Measurements from ENCODE around the gene GARIN5A. TPM values are rescaled to one million over a fixed set of nuclear protein-coding genes. Genes with fewer than 3 reads are reported as not detected.

Gene GARIN5A
- polyA plus RNA-seq, 4 donors, result 0.89 to 3.4 (median 2.1) TPM; not detected in 1

GRCh38 chr19:50418176-50419021, 58.2 kb downstream of the GARIN5A start, which contains the start of gene SPIB:
Gene SPIB (plus strand): TSS chr19:50418938. CDS start chr19:50418963, 25 bp downstream.
- DNase-seq, result no peak
- 13 to 20% (median 17%) methylated on average over 28 to 34 of the region's 34 CpGs for WGBS, 3 donors
- Histone ChIP-seq H3K9me3 (ENCODE audit: control insufficient read depth in 2 of 2, insufficient read depth in 1 of 2, low read depth in 1 of 2, low read length in 1 of 2) (no peaks in the 10 kb centered on the region), H3K27ac (ENCODE audit: low read depth in 1 of 3, low read length in 2 of 3) (no peak within 1 kb of the TSS), H3K4me1 (ENCODE audit: control insufficient read depth in 3 of 3, insufficient read depth in 2 of 3, low read depth in 1 of 3, low read length in 2 of 3) (peaks cover 0 to 26% (median 0%) of the 10 kb centered on the region in 3 donors), H3K36me3 (ENCODE audit: control insufficient read depth in 3 of 3, insufficient read depth in 2 of 3, low read depth in 1 of 3, low read length in 3 of 3) (peaks cover 0 to 5% (median 0%) of the 10 kb centered on the region in 3 donors), H3K27me3 (ENCODE audit: control insufficient read depth in 3 of 3, insufficient read depth in 3 of 3, low read length in 3 of 3) (peaks cover 0 to 26% (median 7%) of the 10 kb centered on the region in 3 donors), H3K4me3 (ENCODE audit: low read depth in 1 of 3, low read length in 3 of 3) (peak within 1 kb of the TSS in 1 of 3 donors; percentile 21)
- FAIRE-seq, result no peak

- H3K4me3 ChIP-seq (ENCODE audit: low read depth in 1 of 3, low read length in 3 of 3), result no peak overlapping the region
- no peaks in the 10 kb centered on the region for H3K9me3 ChIP-seq (ENCODE audit: control insufficient read depth in 2 of 2, insufficient read depth in 1 of 2, low read depth in 1 of 2, low read length in 1 of 2)
- FAIRE-seq (no peak), DNase-seq (peak; percentile 43 to 74)
- H3K27ac ChIP-seq (ENCODE audit: low read depth in 1 of 3, low read length in 2 of 3), result no peak overlapping the region
- H3K36me3 ChIP-seq (ENCODE audit: control insufficient read depth in 3 of 3, insufficient read depth in 2 of 3, low read depth in 1 of 3, low read length in 3 of 3), result peaks cover 0 to 9% (median 0%) of the 10 kb centered on the region in 3 donors
- WGBS, 3 donors, result 19 to 52% (median 37%) methylated on average over 31 to 42 of the region's 42 CpGs
- peaks cover 0 to 26% (median 0%) of the 10 kb centered on the region in 3 donors for H3K4me1 ChIP-seq (ENCODE audit: control insufficient read depth in 3 of 3, insufficient read depth in 2 of 3, low read depth in 1 of 3, low read length in 2 of 3)
- peaks cover 0 to 26% (median 7%) of the 10 kb centered on the region in 3 donors for H3K27me3 ChIP-seq (ENCODE audit: control insufficient read depth in 3 of 3, insufficient read depth in 3 of 3, low read length in 3 of 3)
Measured at GRCh38 chr19:50417111-50418081, 59.3 kb downstream of the GARIN5A start.

Other genes with a start within 250 kb of the GARIN5A start
- 1 to 10 TPM in 1 of 4 donors, under 1 TPM in 3; 0.22 to 1.6 (median 0.43) TPM for gene KCNC3, start 147.5 kb downstream of the GARIN5A start, polyA plus RNA-seq
- gene NAPSA, start 111.2 kb downstream of the GARIN5A start, polyA plus RNA-seq, result 1 to 10 TPM; 1.8 to 9.6 (median 5.2) TPM
- 10 to 100 TPM; 40.4 to 78.4 (median 62.7) TPM for gene NR1H2, start 100.4 kb downstream of the GARIN5A start, polyA plus RNA-seq
- gene POLD1, start 92.5 kb downstream of the GARIN5A start, polyA plus RNA-seq, result 10 to 100 TPM; 25.0 to 34.0 (median 30.6) TPM
- 10 to 100 TPM; 16.6 to 44.3 (median 31.4) TPM for gene SPIB, start 57.9 kb downstream of the GARIN5A start, polyA plus RNA-seq
- under 1 TPM in 2 of 4 donors, not detected in 2; 0.27 to 0.49 TPM for gene MYBPC2, start 44.0 kb downstream of the GARIN5A start, polyA plus RNA-seq
- 100 to 1,000 TPM in 2 of 4 donors, 10 to 100 TPM in 2; 53.7 to 164 (median 116) TPM for gene EMC10, start 341 bp downstream of the GARIN5A start, polyA plus RNA-seq
- gene JOSD2, start 34.3 kb upstream of the GARIN5A start, polyA plus RNA-seq, result 10 to 100 TPM; 21.2 to 97.8 (median 74.1) TPM
- gene ASPDH, start 37.1 kb upstream of the GARIN5A start, polyA plus RNA-seq, result 10 to 100 TPM in 2 of 4 donors, 1 to 10 TPM in 1, under 1 TPM in 1; 0.27 to 20.0 (median 11.5) TPM
- gene LRRC4B, start 91.6 kb upstream of the GARIN5A start, polyA plus RNA-seq, result 1 to 10 TPM in 3 of 4 donors, not detected in 1; 1.1 to 5.4 (median 3.2) TPM
- gene SYT3, start 163.0 kb upstream of the GARIN5A start, polyA plus RNA-seq, result under 1 TPM in 2 of 4 donors, not detected in 2; 0.15 to 0.57 TPM
- under 1 TPM in 1 of 4 donors, not detected in 3; 0.19 TPM for gene C19orf81, start 172.6 kb upstream of the GARIN5A start, polyA plus RNA-seq
- 1 to 10 TPM in 1 of 4 donors, under 1 TPM in 2, not detected in 1; under 0.01 to 1.4 (median 0.46) TPM for gene SHANK1, start 243.0 kb upstream of the GARIN5A start, polyA plus RNA-seq
- gene CLEC11A, start 246.5 kb upstream of the GARIN5A start, polyA plus RNA-seq, result 10 to 100 TPM in 1 of 4 donors, 1 to 10 TPM in 2, not detected in 1; 1.4 to 11.4 (median 4.7) TPM